Chondrocyte (in vitro differentiated cells): ENCODE measurements around the gene HAGH. TPM values are rescaled to one million over a fixed set of nuclear protein-coding genes. Genes with fewer than 3 reads are reported as not detected.

Experiments
- DNase-seq: peaks from one replicate; pipeline ENCODE4 v3.0.0; 2021; ENCODE audit warnings: mixed read lengths, low spot score
- H3K27ac Mint-ChIP-seq: one replicate; pipeline ENCODE4 v1.8.0; 2021; ENCODE audit warnings: mild to moderate bottlenecking, moderate library complexity, mixed read lengths; ENCODE audit not compliant: unreplicated experiment
- H3K27me3 Mint-ChIP-seq: 2 replicates; pipeline ENCODE4 v1.8.0; 2021; ENCODE audit warnings: low read depth, mixed read lengths
- H3K36me3 Mint-ChIP-seq: 2 replicates; pipeline ENCODE4 v1.8.0; 2021; ENCODE audit warnings: low read depth, mixed read lengths
- H3K4me1 Mint-ChIP-seq: 2 replicates; pipeline ENCODE4 v1.8.0; 2021; ENCODE audit warnings: low read depth, mild to moderate bottlenecking, mixed read lengths
- H3K4me3 Mint-ChIP-seq: one replicate; pipeline ENCODE4 v1.8.0; 2021; ENCODE audit warnings: mild to moderate bottlenecking, moderate library complexity, mixed read lengths; ENCODE audit not compliant: unreplicated experiment
- H3K9me3 Mint-ChIP-seq: 2 replicates; pipeline ENCODE4 v1.8.0; 2021; ENCODE audit warnings: low read depth, mixed read lengths
- total RNA-seq: library from RNA; stranded (reverse); gene quantifications from 3 replicates; pipeline ENCODE4 v1.2.1, GENCODE V29; 2021
- TF ChIP-seq, protein P1 (sequence below): fragments of 200-600 bp; sonication (generic); IDR thresholded peaks from 2 replicates; pipeline ENCODE4 v1.5.0; 2021; ENCODE audit warnings: antibody characterized with exemption, mild to moderate bottlenecking, moderate library complexity

The HAGH gene
- total RNA-seq, 1 donor from 2014 or later: 55.1 TPM

DNA sequence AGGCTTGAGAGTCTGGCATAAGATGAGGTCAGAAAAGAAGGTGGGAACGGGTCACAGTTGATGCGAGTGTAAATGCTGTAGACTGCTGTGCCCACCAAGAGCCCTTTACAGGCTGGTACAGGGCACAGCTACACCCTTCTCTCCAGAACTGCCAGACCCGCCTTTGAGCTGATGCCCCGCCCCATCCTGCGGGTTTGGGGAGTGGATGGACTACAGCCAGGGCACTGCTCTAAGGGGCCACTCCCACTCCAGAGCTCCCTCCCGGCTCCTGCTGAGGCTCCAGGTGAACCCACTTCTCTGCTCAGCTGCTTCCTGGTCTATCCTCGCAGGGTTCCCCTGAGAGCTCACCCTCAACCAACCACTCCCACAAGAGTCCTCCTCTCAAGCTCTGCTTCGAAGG lies 33.0 kb upstream of the HAGH start:
- Mint-ChIP-seq H3K27ac (peak overlapping the region; percentile 5), H3K36me3 (no peaks in the 10 kb centered on the region), H3K27me3 (no peaks in the 10 kb centered on the region), H3K4me1 (peaks cover 31% of the 10 kb centered on the region), H3K9me3 (no peaks in the 10 kb centered on the region), H3K4me3 (no peak overlapping the region)
- TF ChIP-seq, protein P1, sequence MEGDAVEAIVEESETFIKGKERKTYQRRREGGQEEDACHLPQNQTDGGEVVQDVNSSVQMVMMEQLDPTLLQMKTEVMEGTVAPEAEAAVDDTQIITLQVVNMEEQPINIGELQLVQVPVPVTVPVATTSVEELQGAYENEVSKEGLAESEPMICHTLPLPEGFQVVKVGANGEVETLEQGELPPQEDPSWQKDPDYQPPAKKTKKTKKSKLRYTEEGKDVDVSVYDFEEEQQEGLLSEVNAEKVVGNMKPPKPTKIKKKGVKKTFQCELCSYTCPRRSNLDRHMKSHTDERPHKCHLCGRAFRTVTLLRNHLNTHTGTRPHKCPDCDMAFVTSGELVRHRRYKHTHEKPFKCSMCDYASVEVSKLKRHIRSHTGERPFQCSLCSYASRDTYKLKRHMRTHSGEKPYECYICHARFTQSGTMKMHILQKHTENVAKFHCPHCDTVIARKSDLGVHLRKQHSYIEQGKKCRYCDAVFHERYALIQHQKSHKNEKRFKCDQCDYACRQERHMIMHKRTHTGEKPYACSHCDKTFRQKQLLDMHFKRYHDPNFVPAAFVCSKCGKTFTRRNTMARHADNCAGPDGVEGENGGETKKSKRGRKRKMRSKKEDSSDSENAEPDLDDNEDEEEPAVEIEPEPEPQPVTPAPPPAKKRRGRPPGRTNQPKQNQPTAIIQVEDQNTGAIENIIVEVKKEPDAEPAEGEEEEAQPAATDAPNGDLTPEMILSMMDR: no peak
- no peak for DNase-seq

DNA sequence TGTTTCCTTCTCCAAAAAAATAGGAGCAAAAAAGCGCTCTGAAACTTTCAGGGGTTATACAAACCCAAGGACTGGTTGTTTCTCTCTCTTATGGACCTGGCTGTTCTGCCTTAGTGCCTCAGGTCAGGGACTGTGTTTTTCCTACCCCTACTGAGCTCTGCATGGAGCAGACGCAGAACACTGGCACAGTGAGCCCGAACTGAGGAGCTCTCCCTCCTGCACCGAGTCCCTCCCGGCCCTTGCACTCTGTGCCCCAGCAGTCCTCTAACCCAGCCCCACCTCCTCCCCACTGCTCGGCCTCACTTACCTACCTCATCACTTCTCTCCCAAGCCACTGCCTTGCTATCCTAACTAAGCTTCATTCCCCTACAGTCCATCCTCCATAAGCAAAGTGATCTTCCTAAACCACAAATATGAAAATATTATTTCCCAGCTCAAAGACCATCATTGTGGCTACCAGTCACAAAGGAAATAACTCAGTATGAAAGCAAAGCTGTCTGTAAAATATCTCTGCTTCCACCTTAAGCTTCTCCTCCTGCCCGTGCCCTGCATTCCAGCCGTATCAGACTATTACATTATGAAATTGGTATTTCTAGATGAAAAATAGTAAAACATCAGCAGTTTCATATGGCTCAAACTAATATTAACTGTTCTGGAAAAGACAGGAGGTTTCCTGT lies 31.7 kb upstream of the HAGH start:
- Mint-ChIP-seq H3K27me3 (no peaks in the 10 kb centered on the region), H3K9me3 (no peaks in the 10 kb centered on the region), H3K36me3 (no peaks in the 10 kb centered on the region), H3K4me1 (peaks cover 31% of the 10 kb centered on the region), H3K4me3 (peak overlapping the region; percentile 60), H3K27ac (peak overlapping the region; percentile 83)
- no peak for DNase-seq
- TF ChIP-seq, protein P1: no peak

DNA sequence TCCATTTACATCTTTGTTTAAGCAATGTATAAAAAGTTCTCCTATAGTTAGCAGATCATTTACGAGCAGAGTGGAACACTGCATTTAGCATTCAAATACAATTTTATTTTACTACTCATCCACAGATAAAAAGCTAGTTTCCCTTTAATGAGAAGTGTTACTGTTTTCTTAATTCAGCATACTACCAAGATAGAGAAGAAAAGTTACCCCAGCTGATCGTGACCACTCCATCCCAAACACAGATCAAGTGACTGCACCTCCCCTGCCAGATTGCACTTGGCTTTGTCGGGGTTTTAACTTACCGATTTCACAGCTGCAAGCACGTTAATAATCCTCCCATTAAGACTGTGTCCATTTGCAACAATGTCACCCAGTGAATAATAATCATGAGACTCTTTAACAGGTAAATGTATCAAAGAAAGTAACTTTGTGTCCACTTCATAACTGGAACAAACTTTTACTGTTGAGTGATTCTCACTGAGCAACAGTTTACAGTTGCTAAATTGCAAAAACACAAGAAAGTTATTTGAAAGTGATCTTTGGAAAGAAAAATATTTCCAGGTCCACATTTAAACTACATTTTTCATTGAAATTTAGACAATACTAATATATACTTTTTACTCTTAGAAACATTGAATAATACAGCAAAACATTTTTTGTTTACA lies 30.9 kb upstream of the HAGH start:
- no peaks in the 10 kb centered on the region for H3K36me3 Mint-ChIP-seq
- no peak overlapping the region for H3K4me3 Mint-ChIP-seq
- TF ChIP-seq, protein P1: no peak
- H3K9me3 Mint-ChIP-seq: no peaks in the 10 kb centered on the region
- H3K27ac Mint-ChIP-seq: no peak overlapping the region
- H3K4me1 Mint-ChIP-seq: peaks cover 31% of the 10 kb centered on the region
- H3K27me3 Mint-ChIP-seq: no peaks in the 10 kb centered on the region
- DNase-seq: no peak

DNA sequence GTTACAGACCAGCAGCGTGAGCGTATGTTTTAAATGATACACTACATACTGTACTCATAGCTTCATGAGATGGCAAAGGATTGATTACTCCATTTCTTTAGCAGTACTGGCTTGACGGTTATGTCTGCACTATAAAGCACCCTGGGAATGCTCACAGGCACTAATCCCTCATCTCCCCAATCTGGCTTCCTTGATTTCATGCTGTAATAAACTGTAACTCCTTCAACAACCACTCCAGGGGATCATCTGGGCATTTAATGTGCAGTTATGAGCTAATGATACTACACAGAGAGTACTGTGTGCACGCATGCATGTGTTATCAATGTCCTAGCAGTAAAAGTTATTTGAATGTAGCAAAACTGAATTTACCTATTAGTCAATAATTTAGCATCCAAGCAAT lies 25.2 kb upstream of the HAGH start:
- Mint-ChIP-seq H3K27ac (no peak overlapping the region), H3K36me3 (no peaks in the 10 kb centered on the region), H3K9me3 (no peaks in the 10 kb centered on the region), H3K4me1 (peaks cover under 1% of the 10 kb centered on the region), H3K4me3 (no peak overlapping the region), H3K27me3 (no peaks in the 10 kb centered on the region)
- no peak for DNase-seq
- TF ChIP-seq, protein P1: no peak

DNA sequence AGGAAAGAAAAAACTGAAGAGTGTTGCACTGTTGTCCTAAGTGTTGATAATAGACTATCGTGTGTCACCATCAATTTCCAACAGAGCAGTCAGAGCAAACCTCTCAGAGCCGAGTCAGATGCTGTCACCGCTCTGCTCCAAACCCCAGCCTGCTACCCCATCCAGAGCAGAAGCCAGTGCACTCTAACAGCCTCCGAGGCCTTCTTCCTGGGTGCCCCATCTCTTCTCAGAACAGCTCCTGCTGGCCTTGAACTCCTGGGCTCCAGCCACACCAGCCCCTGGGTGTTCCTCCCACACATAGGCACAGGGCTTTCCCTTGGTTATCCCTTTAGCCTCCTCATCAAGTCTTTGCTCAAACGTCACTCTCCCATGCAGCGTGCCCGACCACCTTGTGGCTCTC lies 24.4 kb upstream of the HAGH start:
- H3K4me1 Mint-ChIP-seq: no peaks in the 10 kb centered on the region
- no peak overlapping the region for H3K4me3 Mint-ChIP-seq
- no peaks in the 10 kb centered on the region for H3K9me3 Mint-ChIP-seq
- no peak for DNase-seq
- TF ChIP-seq, protein P1: no peak
- H3K36me3 Mint-ChIP-seq: no peaks in the 10 kb centered on the region
- no peak overlapping the region for H3K27ac Mint-ChIP-seq
- peaks cover 3% of the 10 kb centered on the region for H3K27me3 Mint-ChIP-seq
